Lung (tissue), 12 donors: Measurements from ENCODE around the gene COPS6. TPM values are rescaled to one million over a fixed set of nuclear protein-coding genes. Genes with fewer than 3 reads are reported as not detected.

Experiments used
- ATAC-seq: fragments of 200-7000 bp; cut with Tn5 transposase; one replicate; pipeline ENCODE4 v1.9.1; 2020; ENCODE audit warnings: moderate number of reproducible peaks; ENCODE audit not compliant: insufficient read depth, low FRiP score
- DNase-seq, 3 donors: peaks; one replicate each; pipeline ENCODE4 v3.0.0-alpha.2; 2013 to 2017
- H3K27ac ChIP-seq, 2 donors: one replicate each; pipeline ENCODE4 v1.5.1; 2013; ENCODE audit warnings: mild to moderate bottlenecking in 2 of 2, moderate library complexity in 2 of 2, control low read depth in 1 of 2, inconsistent platforms in 1 of 2, low read depth in 1 of 2, low read length in 1 of 2
- H3K27me3 ChIP-seq, 3 donors: one replicate each; pipeline ENCODE4 v1.5.1; 2013; ENCODE audit warnings: low read length in 2 of 3; ENCODE audit not compliant: control insufficient read depth in 3 of 3, insufficient read depth in 3 of 3
- H3K36me3 ChIP-seq, 4 donors: one replicate each; pipeline ENCODE4 v1.5.1; 2013; ENCODE audit warnings: low read length in 4 of 4, mild to moderate bottlenecking in 1 of 4, moderate library complexity in 1 of 4; ENCODE audit not compliant: control insufficient read depth in 4 of 4, insufficient read depth in 4 of 4
- H3K4me1 ChIP-seq, 5 donors: one replicate each; pipeline ENCODE4 v1.5.1; 2013; ENCODE audit warnings: low read length in 5 of 5, mild to moderate bottlenecking in 2 of 5, moderate library complexity in 1 of 5; ENCODE audit not compliant: control insufficient read depth in 5 of 5, insufficient read depth in 5 of 5
- H3K4me3 ChIP-seq: one replicate; pipeline ENCODE4 v1.5.1; 2013; ENCODE audit warnings: mild to moderate bottlenecking, control low read depth, moderate library complexity
- H3K9ac ChIP-seq, 2 donors: one replicate each; pipeline ENCODE4 v1.5.1; 2013; ENCODE audit warnings: low read length in 2 of 2, control low read depth in 1 of 2; ENCODE audit not compliant: insufficient read depth in 1 of 2
- H3K9me3 ChIP-seq, 4 donors: one replicate each; pipeline ENCODE4 v1.5.1; 2013; ENCODE audit warnings: low read length in 3 of 4, mild to moderate bottlenecking in 1 of 4, moderate library complexity in 1 of 4; ENCODE audit not compliant: control insufficient read depth in 4 of 4, insufficient read depth in 3 of 4
- CTCF ChIP-seq: IDR thresholded peaks from 2 replicates; pipeline ENCODE4 v1.5.1; 2012; ENCODE audit warnings: mild to moderate bottlenecking; ENCODE audit errors: control extremely low read depth, extremely low read depth
- WGBS, 2 donors: extraction: QIAGEN DNeasy Blood & Tissue Kit; methylation state at CpG; one replicate each; pipeline ENCODE4 v1.1.7; 2013; 5-methylcytosine and 5-hydroxymethylcytosine counted together
- polyA plus RNA-seq, 2 donors: library from polyadenylated mRNA; stranded (reverse); fragments of 200-250 nt; gene quantifications; one replicate each; pipeline ENCODE4 v1.2.1, GENCODE V29; 2013
- total RNA-seq, 2 donors: library from RNA; depleted of rRNA in 1 of 2; stranded (reverse); fragments of >200 nt in 1 of 2; gene quantifications; one replicate each; pipeline ENCODE4 v1.2.1, GENCODE V29; 2014 to 2021
- donor health status: control.
- donor health status: control.
- donor health status: Bipolar disorder and iron deficiency.
- donor health status: healthy.
- donor health status: DM: yes; HTN: yes; CAD: no.

Gene COPS6
- total and polyA plus RNA-seq, 4 donors = 66.1 to 108 (median 89.9) TPM

DNA sequence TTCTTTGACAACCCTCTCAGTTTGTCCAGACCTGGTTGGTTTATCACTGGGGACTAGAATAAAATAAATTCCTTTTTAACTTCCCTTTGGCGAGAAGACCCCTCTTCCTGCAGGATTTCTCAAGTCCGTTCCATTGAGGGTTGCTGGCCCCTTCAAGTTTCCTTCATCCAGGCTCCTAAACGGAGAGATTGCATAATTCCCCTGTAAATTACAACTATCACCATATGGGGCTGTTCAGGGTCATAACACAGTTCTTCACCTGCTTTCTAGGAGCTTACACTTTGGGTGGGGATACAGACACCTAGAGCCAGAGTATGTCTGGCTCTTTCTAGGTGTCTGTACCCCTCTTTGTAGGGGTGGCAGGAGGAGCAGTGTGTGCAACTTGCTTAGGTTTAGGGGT, 3.3 kb upstream of the COPS6 start:
- no peaks in the 10 kb centered on the region for H3K27me3 ChIP-seq
- no peak for ATAC-seq
- WGBS, 2 donors = 27 to 50% methylated on average over 3 of the region's 3 CpGs

GRCh38 chr7:100087055-100087750, 1.6 kb upstream of the COPS6 start:
- ATAC-seq (no peak), DNase-seq (peak in 2 of 3 donors; percentile 49 to 54)
- Histone ChIP-seq H3K9ac (no peak overlapping the region), H3K4me3 (no peak overlapping the region), H3K27me3 (no peaks in the 10 kb centered on the region), H3K9me3 (no peaks in the 10 kb centered on the region), H3K27ac (no peak overlapping the region), H3K4me1 (peaks cover 0 to 22% (median 5%) of the 10 kb centered on the region in 5 donors), H3K36me3 (peaks cover 2 to 17% (median 15%) of the 10 kb centered on the region in 4 donors)
- TF ChIP-seq CTCF = no peak
- WGBS, 2 donors = 83 to 88% methylated on average over 10 of the region's 10 CpGs

More for the DNA sequence above, 3.3 kb upstream of the COPS6 start:
- Histone ChIP-seq H3K9ac (no peak overlapping the region), H3K9me3 (no peaks in the 10 kb centered on the region), H3K4me3 (no peak overlapping the region), H3K27ac (no peak overlapping the region), H3K36me3 (peaks cover 2 to 8% (median 3%) of the 10 kb centered on the region in 4 donors), H3K4me1 (peaks cover 2 to 26% (median 5%) of the 10 kb centered on the region in 5 donors)
- TF ChIP-seq CTCF = no peak
- DNase-seq = no peak

DNA sequence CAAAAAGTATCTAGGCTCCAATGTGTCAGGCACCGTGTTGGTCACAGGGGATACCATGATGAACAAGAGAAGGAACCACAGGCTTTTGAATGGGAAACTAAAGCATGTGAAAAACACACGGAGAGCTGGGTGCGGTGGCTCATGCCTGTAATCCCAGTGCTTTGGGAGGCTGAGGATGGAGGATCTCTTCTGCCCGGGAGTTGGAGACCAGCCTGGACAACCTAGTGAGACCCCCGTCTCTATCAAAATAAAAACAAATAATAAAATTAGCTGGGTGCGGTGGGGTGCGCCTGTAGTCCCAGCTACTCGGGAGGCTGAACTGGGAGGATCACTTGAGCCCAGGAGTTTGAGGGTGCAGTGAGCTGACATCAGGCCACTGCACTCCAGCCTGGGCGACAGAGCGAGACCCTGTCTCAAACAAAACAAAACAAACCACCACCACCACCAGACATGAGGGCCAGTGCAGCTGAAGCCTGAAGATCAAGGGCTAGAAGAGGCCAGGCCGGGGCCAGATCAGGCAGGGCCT, 611 bp upstream of the COPS6 start:
- H3K4me1 ChIP-seq = peaks cover 0 to 18% (median 2%) of the 10 kb centered on the region in 5 donors
- H3K27ac ChIP-seq = peak overlapping the region; percentile 89 to 91
- WGBS, 2 donors = 74 to 79% methylated on average over 11 of the region's 11 CpGs
- TF ChIP-seq CTCF = no peak
- no peak for ATAC-seq
- DNase-seq = no peak
- peaks cover 2 to 24% (median 19%) of the 10 kb centered on the region in 4 donors for H3K36me3 ChIP-seq
- H3K27me3 ChIP-seq = no peaks in the 10 kb centered on the region
- H3K9me3 ChIP-seq = no peaks in the 10 kb centered on the region
- H3K9ac ChIP-seq = peak overlapping the region in 1 of 2 donors; percentile 66
- no peak overlapping the region for H3K4me3 ChIP-seq
